Osteocyte (in vitro differentiated cells): Measurements from ENCODE around the gene APOBEC3H. TPM values are rescaled to one million over a fixed set of nuclear protein-coding genes. Genes with fewer than 3 reads are reported as not detected.

Experiments used
- DNase-seq: peaks from one replicate; pipeline ENCODE4 v3.0.0; 2021; ENCODE audit warnings: mixed read lengths; ENCODE audit not compliant: unreplicated experiment; ENCODE audit errors: extremely low spot score
- H3K27ac Mint-ChIP-seq: one replicate; pipeline ENCODE4 v1.8.0; 2021; ENCODE audit warnings: mild to moderate bottlenecking, mixed read lengths; ENCODE audit not compliant: unreplicated experiment
- H3K27me3 Mint-ChIP-seq: one replicate; pipeline ENCODE4 v1.8.0; 2021; ENCODE audit warnings: mixed read lengths; ENCODE audit not compliant: unreplicated experiment
- H3K36me3 Mint-ChIP-seq: one replicate; pipeline ENCODE4 v1.8.0; 2021; ENCODE audit warnings: mixed read lengths; ENCODE audit not compliant: unreplicated experiment
- H3K4me1 Mint-ChIP-seq: one replicate; pipeline ENCODE4 v1.8.0; 2021; ENCODE audit warnings: mixed read lengths; ENCODE audit not compliant: unreplicated experiment
- H3K4me3 Mint-ChIP-seq: one replicate; pipeline ENCODE4 v1.8.0; 2021; ENCODE audit warnings: mild to moderate bottlenecking, moderate library complexity, mixed read lengths; ENCODE audit not compliant: unreplicated experiment
- H3K9me3 Mint-ChIP-seq: one replicate; pipeline ENCODE4 v1.8.0; 2021; ENCODE audit warnings: mixed read lengths; ENCODE audit not compliant: unreplicated experiment
- CTCF ChIP-seq: fragments of 200-600 bp; sonication (generic); IDR thresholded peaks from 2 replicates; pipeline ENCODE4 v1.5.0; 2021; ENCODE audit warnings: antibody characterized with exemption, mild to moderate bottlenecking, moderate library complexity
- total RNA-seq: library from RNA; stranded (reverse); gene quantifications from 2 replicates; pipeline ENCODE4 v1.2.1, GENCODE V29; 2021

The APOBEC3H gene
- total RNA-seq, 1 donor from 2014 or later, result not detected

DNA sequence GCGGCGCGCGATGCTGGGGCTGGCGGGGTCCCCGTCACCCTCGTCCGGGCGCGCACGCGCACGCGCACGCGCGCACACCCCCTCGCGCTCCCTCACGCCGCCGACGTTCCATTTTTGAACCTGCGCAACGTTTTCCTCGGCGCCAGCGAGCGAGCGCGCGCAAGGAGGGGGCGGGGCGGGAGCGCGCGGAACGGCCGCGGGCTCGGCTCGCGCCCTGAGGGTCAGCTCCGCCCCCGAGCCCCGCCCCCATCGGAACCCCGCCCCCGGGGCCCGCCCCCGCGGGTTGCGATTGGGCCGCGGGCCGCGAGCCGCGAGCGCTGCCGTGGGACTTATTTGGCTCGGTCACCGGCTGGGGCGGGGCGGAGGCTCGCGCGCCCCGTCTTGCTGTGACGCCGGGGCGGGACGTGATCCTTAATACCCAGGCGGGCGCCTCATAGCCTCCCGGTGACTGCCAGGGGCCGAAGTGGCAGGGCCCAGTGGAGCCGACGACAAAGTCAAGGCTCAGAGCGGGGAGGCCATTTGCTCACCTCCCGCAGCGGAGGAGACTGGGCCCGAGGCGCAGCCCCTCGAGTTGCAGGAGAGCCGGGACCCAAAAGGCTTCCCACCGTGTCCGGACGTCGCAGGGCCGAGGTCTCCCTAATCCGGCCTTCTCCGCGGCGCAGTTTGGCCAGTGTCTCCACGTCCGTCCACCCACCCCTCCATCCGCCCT, 55.6 kb downstream of the APOBEC3H start, which contains the start of gene CBX7:
Gene CBX7, minus strand, starts transcription at position 170 of the 709 bp plus-strand sequence. CDS start 236 bp downstream, outside the sequence.
- Mint-ChIP-seq H3K4me1 (peaks cover 15% of the 10 kb centered on the region), H3K36me3 (no peaks in the 10 kb centered on the region), H3K4me3 (peak within 1 kb of the TSS; percentile 76), H3K9me3 (no peaks in the 10 kb centered on the region), H3K27me3 (peaks cover 34% of the 10 kb centered on the region), H3K27ac (peak within 1 kb of the TSS; percentile 77)
- no peak for TF ChIP-seq CTCF
- DNase-seq, result peak; percentile 95

- Mint-ChIP-seq H3K27me3 (peaks cover 40% of the 10 kb centered on the region), H3K9me3 (no peaks in the 10 kb centered on the region), H3K27ac (peak overlapping the region; percentile 77), H3K4me1 (peaks cover 15% of the 10 kb centered on the region), H3K36me3 (no peaks in the 10 kb centered on the region), H3K4me3 (peak overlapping the region; percentile 76)
- no peak for TF ChIP-seq CTCF
- no peak for DNase-seq
These were observed 56.2 kb downstream of the APOBEC3H start for GRCh38 chr22:39153220-39153717.

Other genes with a start within 250 kb of the APOBEC3H start
- 83.5 and 86.2 TPM in 2 replicates for gene CBX6, start 225.0 kb upstream of the APOBEC3H start, total RNA-seq
- not detected in 2 replicates for gene APOBEC3A, start 139.6 kb upstream of the APOBEC3H start, total RNA-seq
- gene APOBEC3B, start 114.9 kb upstream of the APOBEC3H start, total RNA-seq, result 4.2 and 4.9 TPM in 2 replicates
- 30.7 and 32.4 TPM in 2 replicates for gene APOBEC3C, start 83.0 kb upstream of the APOBEC3H start, total RNA-seq
- 2.8 TPM in 2 replicates for gene APOBEC3D, start 76.1 kb upstream of the APOBEC3H start, total RNA-seq
- 9.9 and 13.0 TPM in 2 replicates for gene APOBEC3F, start 56.4 kb upstream of the APOBEC3H start, total RNA-seq
- 2.7 and 3.0 TPM in 2 replicates for gene APOBEC3G, start 20.0 kb upstream of the APOBEC3H start, total RNA-seq
- 8.1 and 9.6 TPM in 2 replicates for gene CBX7, start 55.4 kb downstream of the APOBEC3H start, total RNA-seq
- 16.8 and 20.0 TPM in 2 replicates for gene PDGFB, start 147.7 kb downstream of the APOBEC3H start, total RNA-seq
- gene RPL3, start 222.4 kb downstream of the APOBEC3H start, total RNA-seq, result 1,770 and 1,792 TPM in 2 replicates